ENCODE data around the gene OFD1. TPM values are rescaled to one million over a fixed set of nuclear protein-coding genes. Genes with fewer than 3 reads are reported as not detected.

OFD1 gene
- polyA plus RNA-seq, 1 of the 3 experiments (the other 2 are of a cell fraction), result 13.4 TPM

DNA sequence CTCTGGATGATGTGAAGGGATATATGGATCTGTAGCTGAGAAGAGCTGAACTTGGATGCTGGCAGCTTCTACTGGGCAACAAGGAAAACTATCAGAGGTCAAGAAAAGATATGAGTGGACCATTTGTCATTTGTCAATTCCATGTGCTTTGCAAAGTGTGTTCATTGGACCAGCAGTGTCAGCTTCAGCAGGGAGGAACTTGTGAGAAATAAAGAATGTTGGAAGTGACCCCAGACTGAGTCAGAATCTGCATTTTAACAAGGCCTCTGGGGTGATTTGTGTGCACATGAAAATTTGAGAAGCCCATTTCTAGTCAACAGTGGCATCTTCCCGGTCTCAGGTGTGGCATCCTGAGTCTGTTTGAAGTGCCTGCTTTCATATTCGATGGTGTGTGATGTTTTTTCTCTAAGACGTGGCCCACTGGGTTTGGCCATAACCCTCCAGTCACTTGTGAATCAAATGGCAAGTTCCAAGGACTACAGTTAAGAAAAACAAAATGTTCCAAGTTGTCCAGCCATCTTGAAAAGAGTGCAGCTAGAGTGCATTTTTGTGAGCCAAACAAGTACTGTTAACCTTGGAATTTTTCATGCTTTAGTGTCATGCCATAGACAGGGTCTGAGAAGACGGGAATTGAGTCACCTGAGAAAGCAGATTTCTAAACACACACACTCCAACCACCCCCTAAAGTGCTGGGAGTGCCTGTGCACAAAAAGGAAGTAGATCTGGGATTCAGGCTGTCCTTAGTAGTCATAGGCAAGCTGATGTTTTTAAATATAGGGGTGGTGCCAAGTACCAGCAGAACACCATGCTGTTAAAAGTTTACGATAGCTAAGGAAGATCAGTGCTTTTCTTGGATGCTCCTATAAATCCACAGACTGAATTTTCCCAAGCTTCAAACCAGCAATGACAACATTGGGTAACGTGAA is 55.9 kb downstream of the OFD1 start:
- Histone ChIP-seq H3K27me3 (ENCODE audit: insufficient read depth) (peaks cover 10% of the 10 kb centered on the region; the same call in 1 of the 2 replicates), H3K79me2 (ENCODE audit: insufficient read depth) (no peaks in the 10 kb centered on the region), H3K4me3 (ENCODE audit: low read depth in 2 of 2, low read length in 1 of 2) (no peak overlapping the region), H3F3A (replicated peaks; ENCODE audit: insufficient read depth) (no peaks in the 10 kb centered on the region), H3K4me2 (no peak overlapping the region), H3K9ac (no peak overlapping the region), H3K9me2 (no peaks in the 10 kb centered on the region), H3K36me3 (replicated peaks in 1 of 2; ENCODE audit: control insufficient read depth in 1 of 2, insufficient read depth in 2 of 2, low read length in 1 of 2) (no peaks in the 10 kb centered on the region), H3K27ac (ENCODE audit: low read depth in 2 of 2, low read length in 1 of 2) (no peak overlapping the region), H3K4me1 (ENCODE audit: control insufficient read depth in 1 of 2, insufficient read depth in 2 of 2, low read depth in 1 of 2, low read length in 1 of 2) (peaks cover 0 to 4% of the 10 kb centered on the region in 2 experiments; a peak in 1 of 4 replicates), H3K9me3 (no peaks in the 10 kb centered on the region), H4K20me1 (ENCODE audit: insufficient read depth) (no peaks in the 10 kb centered on the region), H2AFZ (ENCODE audit: low read depth) (no peak overlapping the region)
- TF ChIP-seq RFX5 (IDR thresholded peaks at IDR 0.05; ENCODE audit: low read length) (no peak), RAD21 (IDR thresholded peaks at IDR 0.05; ENCODE audit: low read length) (no peak), MEF2A (IDR thresholded peaks at IDR 0.05; ENCODE audit: borderline replicate concordance, low read depth) (no peak), RXRA (IDR thresholded peaks at IDR 0.05; ENCODE audit: borderline replicate concordance, low read depth) (no peak), NRF1 (IDR thresholded peaks at IDR 0.05; ENCODE audit: low read depth, low read length) (no peak), SIN3A (IDR thresholded peaks at IDR 0.05; ENCODE audit: borderline replicate concordance, low read depth, low read length) (no peak), MXI1 (IDR thresholded peaks at IDR 0.05; ENCODE audit: low read depth, low read length) (no peak), USF1 (IDR thresholded peaks at IDR 0.05; ENCODE audit: borderline replicate concordance, low read depth) (no peak), JUND (IDR thresholded peaks at IDR 0.05) (no peak), TEAD4 (IDR thresholded peaks at IDR 0.05; ENCODE audit: borderline replicate concordance, insufficient read depth) (no peak), EP300 (IDR thresholded peaks at IDR 0.05; ENCODE audit: borderline replicate concordance in 1 of 2, low read depth in 1 of 2, low read length in 1 of 2) (no peak), FOXJ3 (CRISPR knock-in tag; IDR thresholded peaks at IDR 0.05) (no peak)
- TF ChIP-seq, protein P1, sequence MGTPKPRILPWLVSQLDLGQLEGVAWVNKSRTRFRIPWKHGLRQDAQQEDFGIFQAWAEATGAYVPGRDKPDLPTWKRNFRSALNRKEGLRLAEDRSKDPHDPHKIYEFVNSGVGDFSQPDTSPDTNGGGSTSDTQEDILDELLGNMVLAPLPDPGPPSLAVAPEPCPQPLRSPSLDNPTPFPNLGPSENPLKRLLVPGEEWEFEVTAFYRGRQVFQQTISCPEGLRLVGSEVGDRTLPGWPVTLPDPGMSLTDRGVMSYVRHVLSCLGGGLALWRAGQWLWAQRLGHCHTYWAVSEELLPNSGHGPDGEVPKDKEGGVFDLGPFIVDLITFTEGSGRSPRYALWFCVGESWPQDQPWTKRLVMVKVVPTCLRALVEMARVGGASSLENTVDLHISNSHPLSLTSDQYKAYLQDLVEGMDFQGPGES (IDR thresholded peaks at IDR 0.05; ENCODE audit: low read depth, low read length), result no peak
- TF ChIP-seq, protein P2, sequence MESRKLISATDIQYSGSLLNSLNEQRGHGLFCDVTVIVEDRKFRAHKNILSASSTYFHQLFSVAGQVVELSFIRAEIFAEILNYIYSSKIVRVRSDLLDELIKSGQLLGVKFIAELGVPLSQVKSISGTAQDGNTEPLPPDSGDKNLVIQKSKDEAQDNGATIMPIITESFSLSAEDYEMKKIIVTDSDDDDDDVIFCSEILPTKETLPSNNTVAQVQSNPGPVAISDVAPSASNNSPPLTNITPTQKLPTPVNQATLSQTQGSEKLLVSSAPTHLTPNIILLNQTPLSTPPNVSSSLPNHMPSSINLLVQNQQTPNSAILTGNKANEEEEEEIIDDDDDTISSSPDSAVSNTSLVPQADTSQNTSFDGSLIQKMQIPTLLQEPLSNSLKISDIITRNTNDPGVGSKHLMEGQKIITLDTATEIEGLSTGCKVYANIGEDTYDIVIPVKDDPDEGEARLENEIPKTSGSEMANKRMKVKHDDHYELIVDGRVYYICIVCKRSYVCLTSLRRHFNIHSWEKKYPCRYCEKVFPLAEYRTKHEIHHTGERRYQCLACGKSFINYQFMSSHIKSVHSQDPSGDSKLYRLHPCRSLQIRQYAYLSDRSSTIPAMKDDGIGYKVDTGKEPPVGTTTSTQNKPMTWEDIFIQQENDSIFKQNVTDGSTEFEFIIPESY (IDR thresholded peaks at IDR 0.05; ENCODE audit: borderline replicate concordance, low read depth), result no peak
- no peak for DNase-seq
- POLR2A ChIA-PET, result no interaction called here
- CTCF ChIA-PET, result interaction anchor here (1.0 kb wide), 1 partner anchor 12 kb away, joined by 4 read pairs; no protein-coding TSS in a partner anchor
- 34% methylated on average over 6 of the region's 6 CpGs for WGBS (ENCODE audit: low lambda C conversion rate)
